Right renal pelvis (tissue), 4 donors: Measurements from ENCODE around the gene SCARF1. TPM values are rescaled to one million over a fixed set of nuclear protein-coding genes. Genes with fewer than 3 reads are reported as not detected.

Source experiments
- DNase-seq, 4 donors: peaks; one replicate each; pipeline ENCODE4 v3.0.0-alpha.2; 2013; ENCODE audit warnings: low read depth in 4 of 4, low spot score in 3 of 4, missing footprints in 1 of 4
- polyA plus RNA-seq, 4 donors: library from polyadenylated mRNA; unstranded; fragments of 120-200 nt; gene quantifications; one replicate each; pipeline ENCODE4 v1.2.1, GENCODE V29; 2013; ENCODE audit not compliant: insufficient read length in 4 of 4

The SCARF1 gene
- polyA plus RNA-seq, 4 donors, result 6.6 to 9.0 (median 7.6) TPM

- DNase-seq, result no peak
These were observed 39.7 kb downstream of the SCARF1 start for GRCh38 chr17:1605681-1606351.

GRCh38 chr17:1604831-1605528, 40.6 kb downstream of the SCARF1 start:
- DNase-seq, result no peak

GRCh38 chr17:1601571-1601970, 44.0 kb downstream of the SCARF1 start:
- DNase-seq, result no peak

- no peak for DNase-seq
These were observed 47.0 kb downstream of the SCARF1 start for GRCh38 chr17:1598399-1599095.

- no peak for DNase-seq
These were observed 47.6 kb downstream of the SCARF1 start for GRCh38 chr17:1597861-1598342.

GRCh38 chr17:1593630-1593931, 52.0 kb downstream of the SCARF1 start:
- DNase-seq, result no peak

- DNase-seq, result no peak
These were observed 52.5 kb downstream of the SCARF1 start for GRCh38 chr17:1592751-1593629.

GRCh38 chr17:1591474-1592090, 54.0 kb downstream of the SCARF1 start:
- DNase-seq, result no peak

- no peak for DNase-seq
These were observed 54.6 kb downstream of the SCARF1 start for GRCh38 chr17:1590747-1591473.

GRCh38 chr17:1590029-1590746, 55.3 kb downstream of the SCARF1 start:
- no peak for DNase-seq

- DNase-seq, result no peak
These were observed 56.5 kb downstream of the SCARF1 start for GRCh38 chr17:1588821-1589585.

GRCh38 chr17:1584167-1584566, 61.4 kb downstream of the SCARF1 start:
- DNase-seq, result no peak

Other genes with a start within 250 kb of the SCARF1 start
- 1,000 to 10,000 TPM; 1,001 to 1,161 (median 1,085) TPM for gene YWHAE, start 245.5 kb downstream of the SCARF1 start, polyA plus RNA-seq
- 10 to 100 TPM; 64.0 to 72.2 (median 68.3) TPM for gene CRK, start 189.5 kb downstream of the SCARF1 start, polyA plus RNA-seq
- gene MYO1C, start 153.0 kb downstream of the SCARF1 start, polyA plus RNA-seq, result 10 to 100 TPM; 68.6 to 80.8 (median 74.7) TPM
- gene INPP5K, start 129.1 kb downstream of the SCARF1 start, polyA plus RNA-seq, result 10 to 100 TPM; 19.2 to 25.4 (median 23.6) TPM
- 10 to 100 TPM; 74.7 to 88.5 (median 84.8) TPM for gene PITPNA, start 82.9 kb downstream of the SCARF1 start, polyA plus RNA-seq
- 10 to 100 TPM; 28.0 to 37.8 (median 31.3) TPM for gene SLC43A2, start 16.9 kb downstream of the SCARF1 start, polyA plus RNA-seq
- 1 to 10 TPM; 4.1 to 5.4 (median 4.2) TPM for gene RILP, start 4.1 kb upstream of the SCARF1 start, polyA plus RNA-seq
- 100 to 1,000 TPM; 271 to 310 (median 285) TPM for gene PRPF8, start 39.1 kb upstream of the SCARF1 start, polyA plus RNA-seq
- 1 to 10 TPM; 5.1 to 6.2 (median 5.9) TPM for gene TLCD2, start 64.6 kb upstream of the SCARF1 start, polyA plus RNA-seq
- 10 to 100 TPM; 13.5 to 22.2 (median 15.4) TPM for gene WDR81, start 79.0 kb upstream of the SCARF1 start, polyA plus RNA-seq
- 100 to 1,000 TPM in 1 of 4 donors, 10 to 100 TPM in 3; 81.8 to 134 (median 92.8) TPM for gene SERPINF2, start 97.1 kb upstream of the SCARF1 start, polyA plus RNA-seq
- 100 to 1,000 TPM; 149 to 228 (median 193) TPM for gene SERPINF1, start 116.3 kb upstream of the SCARF1 start, polyA plus RNA-seq
- gene SMYD4, start 184.2 kb upstream of the SCARF1 start, polyA plus RNA-seq, result 10 to 100 TPM; 12.6 to 17.7 (median 13.6) TPM
- gene RPA1, start 184.3 kb upstream of the SCARF1 start, polyA plus RNA-seq, result 100 to 1,000 TPM; 117 to 140 (median 130) TPM